Natural killer cell (primary cell): Measurements from ENCODE around the gene SORCS2. TPM values are rescaled to one million over a fixed set of nuclear protein-coding genes. Genes with fewer than 3 reads are reported as not detected.

Experiments
- ATAC-seq, 3 donors: fragments of 150-1000 bp in 2 of 3; fragments of 200-7000 bp in 1 of 3; cut with Tn5 transposase; 1 replicate in 1 of 3; 2 replicates in 2 of 3; pipeline ENCODE4 v1.10.0; 2021; ENCODE audit warnings: mild to moderate bottlenecking in 2 of 3, moderate library complexity in 2 of 3
- DNase-seq, 2 donors: peaks; one replicate each; pipeline versions ENCODE4 v3.0.0 to v3.0.0-alpha.2; 2013 to 2021; ENCODE audit warnings: mixed read lengths in 1 of 2
- H3K27ac ChIP-seq: one replicate; pipeline ENCODE4 v1.5.1; 2013; ENCODE audit warnings: mild to moderate bottlenecking, low read length
- H3K27me3 ChIP-seq: one replicate; pipeline ENCODE4 v1.6.1; 2013; ENCODE audit warnings: low read length; ENCODE audit not compliant: control insufficient read depth, insufficient read depth
- H3K36me3 ChIP-seq: one replicate; pipeline ENCODE4 v1.6.1; 2013; ENCODE audit warnings: low read length; ENCODE audit not compliant: control insufficient read depth, insufficient read depth
- H3K4me1 ChIP-seq: one replicate; pipeline ENCODE4 v1.6.1; 2013; ENCODE audit warnings: low read length; ENCODE audit not compliant: control insufficient read depth, insufficient read depth
- H3K4me3 ChIP-seq: one replicate; pipeline ENCODE4 v1.5.1; 2013; ENCODE audit warnings: low read length
- H3K9me3 ChIP-seq: one replicate; pipeline ENCODE4 v1.6.1; 2013; ENCODE audit warnings: low read length; ENCODE audit not compliant: control insufficient read depth, insufficient read depth
- H3K27ac Mint-ChIP-seq, 2 donors: one replicate each; pipeline ENCODE4 v1.8.0; 2022; ENCODE audit warnings: mild to moderate bottlenecking in 2 of 2, mixed read lengths in 2 of 2, moderate library complexity in 1 of 2
- H3K27me3 Mint-ChIP-seq, 2 donors: one replicate each; pipeline ENCODE4 v1.8.0; 2022; ENCODE audit warnings: low read depth in 2 of 2, mixed read lengths in 2 of 2
- H3K36me3 Mint-ChIP-seq: one replicate; pipeline ENCODE4 v1.8.0; 2022; ENCODE audit warnings: mixed read lengths
- H3K4me1 Mint-ChIP-seq, 2 donors: one replicate each; pipeline ENCODE4 v1.8.0; 2022; ENCODE audit warnings: mixed read lengths in 2 of 2
- H3K4me3 Mint-ChIP-seq: one replicate; pipeline ENCODE4 v1.8.0; 2022; ENCODE audit warnings: mild to moderate bottlenecking, moderate library complexity, mixed read lengths
- H3K9me3 Mint-ChIP-seq, 2 donors: one replicate each; pipeline ENCODE4 v1.8.0; 2022; ENCODE audit warnings: mixed read lengths in 2 of 2
- WGBS: methylation state at CpG from one replicate; pipeline ENCODE4 v1.1.7; 2013; ENCODE audit warnings: missing lambda C conversion rate; ENCODE audit not compliant: insufficient coverage; 5-methylcytosine and 5-hydroxymethylcytosine counted together
- intact Hi-C: fragments of 100-400 bp; cut with micrococcal nuclease; formaldehyde crosslinking; loops from one replicate; pipeline ENCODE4 v1.14.2; 2022
- total RNA-seq, 4 donors: library from RNA; stranded (reverse); fragments of 120-200 nt in 1 of 4; gene quantifications; one replicate each; pipeline versions ENCODE4 v1.2.3 to v1.2.4, GENCODE V29; 2013 to 2022
- TF ChIP-seq, protein P1 (sequence below): fragments of 200-600 bp; IDR thresholded peaks from one replicate; pipeline ENCODE4 v1.8.0; 2022; ENCODE audit warnings: antibody characterized with exemption

SORCS2 gene
- total RNA-seq, 3 donors from 2014 or later (not counting 1 experiment from before 2014, with no cell fraction given), result 1.2 to 2.5 (median 1.4) TPM

GRCh38 chr4:7424553-7425111, 232.3 kb downstream of the SORCS2 start:
- H3K27me3 ChIP-seq, result no peaks in the 10 kb centered on the region
- TF ChIP-seq, protein P1, sequence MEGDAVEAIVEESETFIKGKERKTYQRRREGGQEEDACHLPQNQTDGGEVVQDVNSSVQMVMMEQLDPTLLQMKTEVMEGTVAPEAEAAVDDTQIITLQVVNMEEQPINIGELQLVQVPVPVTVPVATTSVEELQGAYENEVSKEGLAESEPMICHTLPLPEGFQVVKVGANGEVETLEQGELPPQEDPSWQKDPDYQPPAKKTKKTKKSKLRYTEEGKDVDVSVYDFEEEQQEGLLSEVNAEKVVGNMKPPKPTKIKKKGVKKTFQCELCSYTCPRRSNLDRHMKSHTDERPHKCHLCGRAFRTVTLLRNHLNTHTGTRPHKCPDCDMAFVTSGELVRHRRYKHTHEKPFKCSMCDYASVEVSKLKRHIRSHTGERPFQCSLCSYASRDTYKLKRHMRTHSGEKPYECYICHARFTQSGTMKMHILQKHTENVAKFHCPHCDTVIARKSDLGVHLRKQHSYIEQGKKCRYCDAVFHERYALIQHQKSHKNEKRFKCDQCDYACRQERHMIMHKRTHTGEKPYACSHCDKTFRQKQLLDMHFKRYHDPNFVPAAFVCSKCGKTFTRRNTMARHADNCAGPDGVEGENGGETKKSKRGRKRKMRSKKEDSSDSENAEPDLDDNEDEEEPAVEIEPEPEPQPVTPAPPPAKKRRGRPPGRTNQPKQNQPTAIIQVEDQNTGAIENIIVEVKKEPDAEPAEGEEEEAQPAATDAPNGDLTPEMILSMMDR, result no peak
- no peaks in the 10 kb centered on the region for H3K9me3 ChIP-seq
- H3K4me1 Mint-ChIP-seq, result peaks cover 0 to 3% of the 10 kb centered on the region in 2 donors
- H3K4me1 ChIP-seq, result no peaks in the 10 kb centered on the region
- peak in 1 of 2 donors; percentile 12 for DNase-seq
- H3K27me3 Mint-ChIP-seq, result peaks cover 22 to 39% of the 10 kb centered on the region in 2 donors
- H3K36me3 Mint-ChIP-seq, result no peaks in the 10 kb centered on the region
- intact Hi-C loops, result no loop called here
- H3K4me3 ChIP-seq, result no peak overlapping the region
- WGBS, result 89% methylated on average over 18 of the region's 18 CpGs
- no peaks in the 10 kb centered on the region for H3K9me3 Mint-ChIP-seq
- no peak overlapping the region for H3K27ac ChIP-seq
- H3K27ac Mint-ChIP-seq, result no peak overlapping the region
- ATAC-seq, result peak in 1 of 3 donors; percentile 5
- no peaks in the 10 kb centered on the region for H3K36me3 ChIP-seq
- no peak overlapping the region for H3K4me3 Mint-ChIP-seq

- WGBS, result 88% methylated on average over 13 of the region's 13 CpGs
- no peak overlapping the region for H3K27ac Mint-ChIP-seq
- intact Hi-C loops, result no loop called here
Observed at GRCh38 chr4:7425124-7425523, 232.8 kb downstream of the SORCS2 start.

GRCh38 chr4:7425591-7426468, 233.5 kb downstream of the SORCS2 start:
- Mint-ChIP-seq H3K4me3 (no peak overlapping the region), H3K27ac (no peak overlapping the region), H3K36me3 (no peaks in the 10 kb centered on the region), H3K27me3 (peaks cover 29 to 51% of the 10 kb centered on the region in 2 donors), H3K4me1 (peaks cover 0 to 3% of the 10 kb centered on the region in 2 donors), H3K9me3 (no peaks in the 10 kb centered on the region)
- no peak for ATAC-seq
- no peak overlapping the region for H3K4me3 ChIP-seq
- H3K27ac ChIP-seq, result no peak overlapping the region
- no peaks in the 10 kb centered on the region for H3K27me3 ChIP-seq
- DNase-seq, result peak in 1 of 2 donors; percentile 12
- H3K36me3 ChIP-seq, result no peaks in the 10 kb centered on the region
- TF ChIP-seq, protein P1, result no peak
- intact Hi-C loops, result no loop called here
- WGBS, result 87% methylated on average over 28 of the region's 28 CpGs
- no peaks in the 10 kb centered on the region for H3K9me3 ChIP-seq
- H3K4me1 ChIP-seq, result no peaks in the 10 kb centered on the region

More at GRCh38 chr4:7425124-7425523, 232.8 kb downstream of the SORCS2 start:
- Mint-ChIP-seq H3K4me3 (no peak overlapping the region), H3K9me3 (no peaks in the 10 kb centered on the region), H3K4me1 (peaks cover 0 to 3% of the 10 kb centered on the region in 2 donors), H3K36me3 (no peaks in the 10 kb centered on the region), H3K27me3 (peaks cover 24 to 44% of the 10 kb centered on the region in 2 donors)
- Histone ChIP-seq H3K9me3 (no peaks in the 10 kb centered on the region), H3K4me3 (no peak overlapping the region), H3K36me3 (no peaks in the 10 kb centered on the region), H3K4me1 (no peaks in the 10 kb centered on the region), H3K27ac (no peak overlapping the region), H3K27me3 (no peaks in the 10 kb centered on the region)
- ATAC-seq, result no peak
- no peak for DNase-seq
- TF ChIP-seq, protein P1, result no peak
